Astrocyte (in vitro differentiated cells and primary cell): ENCODE measurements around the gene CCDC61.

Experiments used
- EZH2 ChIP-seq: IDR thresholded peaks from 2 replicates; pipeline ENCODE4 v1.6.1; 2012; ENCODE audit warnings: mild to moderate bottlenecking, low read length, inconsistent platforms; ENCODE audit not compliant: insufficient read depth
- TF ChIP-seq, protein P1 (sequence below): IDR thresholded peaks from 2 replicates; pipeline ENCODE4 v1.5.1; 2011; ENCODE audit warnings: low read depth, mild to moderate bottlenecking, inconsistent platforms, low read length, moderate library complexity; ENCODE audit not compliant: insufficient read depth

DNA sequence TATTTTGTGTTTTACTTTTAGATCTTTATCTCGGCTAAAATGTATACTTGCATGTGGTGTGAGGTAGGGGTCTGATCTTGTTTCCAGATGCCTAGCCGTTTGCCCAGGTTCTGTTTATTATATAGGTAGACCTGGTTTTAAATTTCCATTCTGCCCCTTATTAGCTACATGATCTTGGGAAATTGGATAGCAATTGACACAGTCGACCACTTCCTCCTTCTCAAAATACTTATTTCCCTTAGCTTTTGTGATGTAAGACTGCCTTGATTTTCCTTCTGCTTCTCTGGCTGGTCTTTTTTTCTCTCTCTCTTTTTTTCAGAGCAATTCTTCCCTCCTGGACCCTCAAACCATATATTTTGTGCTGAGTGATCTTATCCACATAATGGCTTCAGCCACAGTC, 30.6 kb downstream of the CCDC61 start:
- TF ChIP-seq, protein P1, sequence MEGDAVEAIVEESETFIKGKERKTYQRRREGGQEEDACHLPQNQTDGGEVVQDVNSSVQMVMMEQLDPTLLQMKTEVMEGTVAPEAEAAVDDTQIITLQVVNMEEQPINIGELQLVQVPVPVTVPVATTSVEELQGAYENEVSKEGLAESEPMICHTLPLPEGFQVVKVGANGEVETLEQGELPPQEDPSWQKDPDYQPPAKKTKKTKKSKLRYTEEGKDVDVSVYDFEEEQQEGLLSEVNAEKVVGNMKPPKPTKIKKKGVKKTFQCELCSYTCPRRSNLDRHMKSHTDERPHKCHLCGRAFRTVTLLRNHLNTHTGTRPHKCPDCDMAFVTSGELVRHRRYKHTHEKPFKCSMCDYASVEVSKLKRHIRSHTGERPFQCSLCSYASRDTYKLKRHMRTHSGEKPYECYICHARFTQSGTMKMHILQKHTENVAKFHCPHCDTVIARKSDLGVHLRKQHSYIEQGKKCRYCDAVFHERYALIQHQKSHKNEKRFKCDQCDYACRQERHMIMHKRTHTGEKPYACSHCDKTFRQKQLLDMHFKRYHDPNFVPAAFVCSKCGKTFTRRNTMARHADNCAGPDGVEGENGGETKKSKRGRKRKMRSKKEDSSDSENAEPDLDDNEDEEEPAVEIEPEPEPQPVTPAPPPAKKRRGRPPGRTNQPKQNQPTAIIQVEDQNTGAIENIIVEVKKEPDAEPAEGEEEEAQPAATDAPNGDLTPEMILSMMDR: no peak
- TF ChIP-seq EZH2: no peak
